ENCODE results near the gene WDR33.
A peak's percentile ranks its signal among the peaks of the same experiment; 100 is the strongest.

WDR33 gene

DNA sequence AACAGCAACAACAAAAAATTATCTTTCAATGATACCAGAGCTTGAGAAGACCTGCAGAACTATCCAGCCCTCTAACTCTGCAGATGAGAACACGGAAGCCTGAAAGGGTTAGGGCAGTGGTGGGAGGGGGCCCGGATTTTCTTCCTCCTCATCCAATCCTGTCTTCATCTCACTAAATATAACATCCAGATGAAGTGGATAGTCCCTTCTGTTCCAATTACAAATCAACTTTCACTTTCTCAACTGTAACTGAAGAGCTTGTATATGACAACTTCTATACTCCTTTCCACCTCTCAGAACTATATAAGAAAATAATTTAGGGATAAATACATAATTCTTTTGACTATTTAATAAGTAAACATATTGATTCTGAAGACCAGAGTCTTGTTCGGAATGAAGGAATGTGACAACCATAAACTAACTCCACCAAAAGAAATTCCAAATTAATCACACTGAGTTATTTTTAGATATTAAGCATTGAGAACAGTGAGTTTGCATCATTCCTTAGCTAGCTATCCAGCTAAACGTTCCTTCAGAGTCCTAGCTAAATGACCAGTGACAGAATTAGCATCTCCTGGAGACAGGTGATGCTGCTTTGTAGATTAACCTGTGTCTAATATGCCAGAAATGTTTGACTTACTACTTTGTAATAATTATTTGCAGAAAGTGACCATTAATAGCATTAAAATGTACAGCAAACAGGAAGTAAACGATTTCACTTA is 77.0 kb downstream of the WDR33 start:
- H3K4me3 ChIP-seq (ENCODE audit: low read length) = peak overlapping the region; percentile 50

DNA sequence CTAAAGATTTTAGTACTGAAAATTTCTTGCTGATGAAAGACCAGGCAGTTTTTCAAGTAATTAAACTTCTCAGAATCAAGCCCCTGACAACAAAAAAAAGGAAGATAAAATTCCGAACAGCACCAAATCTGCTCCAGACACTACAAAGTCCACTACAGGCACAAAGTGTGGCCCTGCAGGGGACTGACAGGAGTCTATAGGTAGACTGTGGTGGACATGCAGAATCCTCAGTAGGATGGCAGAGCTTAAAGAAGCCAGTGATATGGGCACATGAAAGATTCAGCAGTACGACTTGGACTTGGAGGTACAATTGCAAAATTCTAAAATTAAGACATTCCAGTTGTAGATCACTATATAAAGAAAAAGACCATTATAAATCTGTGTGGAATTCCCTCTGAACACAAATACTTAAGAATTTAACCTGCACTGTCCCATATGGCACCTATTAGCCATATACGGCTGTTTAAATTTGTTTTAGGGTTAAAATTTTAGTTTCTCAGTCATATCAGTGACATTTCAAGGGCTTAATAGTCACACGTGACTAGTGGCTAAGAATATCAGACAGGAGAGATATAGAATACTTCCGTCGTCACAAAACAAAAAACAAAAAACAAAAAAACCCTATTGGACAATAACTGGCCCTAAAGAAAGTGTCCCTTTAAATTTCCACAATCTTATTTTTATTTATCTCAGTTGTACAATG is 77.7 kb downstream of the WDR33 start:
- H3K36me3 ChIP-seq (ENCODE audit: insufficient read depth, low read length) = peaks cover 3% of the 10 kb centered on the region
- peak overlapping the region; percentile 56 for H3K4me2 ChIP-seq (ENCODE audit: low read length)
- no peaks in the 10 kb centered on the region for H3K27me3 ChIP-seq (ENCODE audit: control insufficient read depth, insufficient read depth, low read length)
- H3K4me3 ChIP-seq (ENCODE audit: low read length) = no peak overlapping the region
- H3K9me3 ChIP-seq (replicated peaks; ENCODE audit: low read length) = no peaks in the 10 kb centered on the region
- H3K9ac ChIP-seq (ENCODE audit: low read depth, low read length) = peak overlapping the region; percentile 28
- peaks cover 14% of the 10 kb centered on the region for H3K4me1 ChIP-seq (ENCODE audit: control insufficient read depth, insufficient read depth, low read length)

More for the DNA sequence above, 77.0 kb downstream of the WDR33 start:
- H3K9ac ChIP-seq (ENCODE audit: low read depth, low read length) = peak overlapping the region; percentile 28
- peak overlapping the region; percentile 56 for H3K4me2 ChIP-seq (ENCODE audit: low read length)
- peaks cover 14% of the 10 kb centered on the region for H3K4me1 ChIP-seq (ENCODE audit: control insufficient read depth, insufficient read depth, low read length)
- no peaks in the 10 kb centered on the region for H3K27me3 ChIP-seq (ENCODE audit: control insufficient read depth, insufficient read depth, low read length)
- no peaks in the 10 kb centered on the region for H3K9me3 ChIP-seq (replicated peaks; ENCODE audit: low read length)
- H3K36me3 ChIP-seq (ENCODE audit: insufficient read depth, low read length) = peaks cover 3% of the 10 kb centered on the region

DNA sequence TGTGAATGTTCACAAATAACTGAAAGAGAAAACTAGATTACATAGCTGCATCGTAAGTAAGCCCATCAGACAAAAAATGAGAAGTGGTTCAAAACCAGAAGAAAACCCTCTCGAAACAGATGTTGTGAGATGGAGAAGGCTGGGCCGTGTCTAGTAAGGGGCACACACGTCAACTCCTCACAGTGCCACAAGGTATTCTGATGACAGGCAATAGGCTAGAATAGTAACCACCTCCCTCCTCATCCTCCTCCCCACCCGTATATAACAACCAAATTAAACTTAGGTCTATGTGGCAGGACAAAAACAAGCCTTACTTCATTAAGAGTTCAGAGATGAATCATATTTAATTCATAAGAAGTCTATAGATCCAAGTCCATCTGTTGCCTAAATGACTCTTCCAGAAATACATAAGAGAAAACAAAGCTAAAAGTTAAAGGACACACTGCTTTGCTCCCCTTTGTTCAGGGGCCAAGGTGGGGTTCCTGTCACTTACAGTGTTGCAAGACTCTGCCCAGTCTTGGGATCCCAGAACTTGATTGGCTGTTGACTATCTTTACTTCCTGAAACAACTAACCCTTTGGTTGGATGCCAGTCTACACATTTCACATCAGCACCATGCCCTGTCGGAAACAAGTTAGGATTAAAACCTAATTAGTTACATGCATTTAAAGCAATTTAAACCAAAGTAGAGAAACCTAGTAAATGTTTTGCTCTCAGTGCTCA is 84.7 kb downstream of the WDR33 start:
- H3K4me2 ChIP-seq (ENCODE audit: low read length) = no peak overlapping the region
- H3K9me3 ChIP-seq (replicated peaks; ENCODE audit: low read length) = no peaks in the 10 kb centered on the region
- H3K9ac ChIP-seq (ENCODE audit: low read depth, low read length) = no peak overlapping the region
- H3K36me3 ChIP-seq (ENCODE audit: insufficient read depth, low read length) = peaks cover 17% of the 10 kb centered on the region
- H3K4me1 ChIP-seq (ENCODE audit: control insufficient read depth, insufficient read depth, low read length) = peaks cover 10% of the 10 kb centered on the region
- no peaks in the 10 kb centered on the region for H3K27me3 ChIP-seq (ENCODE audit: control insufficient read depth, insufficient read depth, low read length)
- H3K4me3 ChIP-seq (ENCODE audit: low read length) = no peak overlapping the region

DNA sequence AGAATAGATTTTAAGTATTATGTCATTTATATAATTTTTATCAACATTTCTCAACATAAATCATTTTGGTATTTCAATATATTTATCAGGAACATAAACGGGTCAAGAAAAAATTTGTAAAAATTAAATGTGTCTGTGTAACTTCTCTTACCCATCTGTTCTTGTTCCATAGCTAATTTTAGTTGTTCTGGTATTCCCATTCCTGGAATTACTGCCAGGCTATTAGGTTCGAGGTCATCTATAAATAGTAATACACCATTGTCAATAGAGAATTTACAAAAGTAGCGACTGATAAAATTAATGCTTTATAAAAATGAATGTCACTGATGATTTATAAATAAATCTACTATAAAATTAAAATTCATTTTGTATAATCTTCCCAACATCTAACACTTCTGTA is 88.2 kb downstream of the WDR33 start:
- H3K4me2 ChIP-seq (ENCODE audit: low read length) = no peak overlapping the region
- no peak overlapping the region for H3K4me3 ChIP-seq (ENCODE audit: low read length)
- H3K9me3 ChIP-seq (replicated peaks; ENCODE audit: low read length) = no peaks in the 10 kb centered on the region
- H3K9ac ChIP-seq (ENCODE audit: low read depth, low read length) = no peak overlapping the region
- no peaks in the 10 kb centered on the region for H3K27me3 ChIP-seq (ENCODE audit: control insufficient read depth, insufficient read depth, low read length)
- H3K4me1 ChIP-seq (ENCODE audit: control insufficient read depth, insufficient read depth, low read length) = peaks cover 10% of the 10 kb centered on the region
- H3K36me3 ChIP-seq (ENCODE audit: insufficient read depth, low read length) = peaks cover 51% of the 10 kb centered on the region

DNA sequence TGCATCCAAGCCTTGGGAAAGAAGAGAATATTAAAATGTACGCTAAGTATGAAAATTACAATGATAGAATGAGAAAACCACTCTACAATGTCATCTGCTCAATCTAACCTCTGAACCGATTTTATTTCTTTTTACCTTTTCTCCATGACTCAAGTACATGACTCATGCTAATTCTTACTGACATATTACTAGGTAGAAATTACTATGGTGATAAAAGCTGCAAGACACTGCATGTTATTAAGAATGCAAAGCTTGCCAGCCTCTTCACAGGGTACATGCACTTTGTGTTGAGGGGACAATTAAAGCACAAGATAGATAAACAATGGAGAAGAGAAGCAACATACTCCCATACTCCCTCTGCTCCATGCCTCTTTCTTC is 89.0 kb downstream of the WDR33 start:
- H3K4me1 ChIP-seq (ENCODE audit: control insufficient read depth, insufficient read depth, low read length) = peaks cover 10% of the 10 kb centered on the region
- H3K9ac ChIP-seq (ENCODE audit: low read depth, low read length) = no peak overlapping the region
- H3K36me3 ChIP-seq (ENCODE audit: insufficient read depth, low read length) = peaks cover 56% of the 10 kb centered on the region
- H3K27me3 ChIP-seq (ENCODE audit: control insufficient read depth, insufficient read depth, low read length) = no peaks in the 10 kb centered on the region
- no peaks in the 10 kb centered on the region for H3K9me3 ChIP-seq (replicated peaks; ENCODE audit: low read length)
- no peak overlapping the region for H3K4me2 ChIP-seq (ENCODE audit: low read length)
- no peak overlapping the region for H3K4me3 ChIP-seq (ENCODE audit: low read length)

DNA sequence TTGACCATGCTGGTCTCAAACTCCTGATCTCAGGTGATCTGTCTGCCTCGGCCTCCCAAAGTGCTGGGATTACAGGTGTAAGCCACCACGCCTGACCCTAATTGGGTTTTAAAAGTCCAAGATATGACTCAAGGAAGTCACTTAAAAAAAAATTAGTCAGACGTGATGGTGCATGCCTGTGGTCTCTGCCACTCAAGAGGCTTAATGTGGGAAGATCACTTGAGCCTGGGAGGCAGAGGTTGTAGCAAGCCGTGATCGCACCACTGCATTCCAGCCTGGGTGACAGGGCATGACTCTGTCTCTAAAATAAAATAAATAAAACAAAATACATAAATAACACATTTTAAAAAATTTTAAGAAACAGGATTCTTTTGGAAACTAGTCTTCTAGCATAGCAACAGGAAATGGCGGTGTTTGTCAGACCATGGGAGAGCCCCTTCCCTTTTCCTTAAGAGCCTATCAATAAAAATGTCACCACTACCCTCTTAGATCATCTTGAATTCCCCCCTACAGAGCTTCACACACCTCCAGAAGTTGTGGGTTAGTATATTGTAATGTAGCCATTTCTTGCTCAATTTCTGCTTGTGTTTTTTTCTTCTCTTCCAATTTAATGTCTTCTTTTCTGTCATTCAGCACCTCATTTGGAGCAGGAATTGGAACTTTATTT is 89.5 kb downstream of the WDR33 start:
- Histone ChIP-seq H3K4me3 (ENCODE audit: low read length) (no peak overlapping the region), H3K9ac (ENCODE audit: low read depth, low read length) (no peak overlapping the region), H3K4me1 (ENCODE audit: control insufficient read depth, insufficient read depth, low read length) (peaks cover 10% of the 10 kb centered on the region), H3K36me3 (ENCODE audit: insufficient read depth, low read length) (peaks cover 60% of the 10 kb centered on the region), H3K27me3 (ENCODE audit: control insufficient read depth, insufficient read depth, low read length) (no peaks in the 10 kb centered on the region), H3K4me2 (ENCODE audit: low read length) (no peak overlapping the region), H3K9me3 (replicated peaks; ENCODE audit: low read length) (no peaks in the 10 kb centered on the region)

DNA sequence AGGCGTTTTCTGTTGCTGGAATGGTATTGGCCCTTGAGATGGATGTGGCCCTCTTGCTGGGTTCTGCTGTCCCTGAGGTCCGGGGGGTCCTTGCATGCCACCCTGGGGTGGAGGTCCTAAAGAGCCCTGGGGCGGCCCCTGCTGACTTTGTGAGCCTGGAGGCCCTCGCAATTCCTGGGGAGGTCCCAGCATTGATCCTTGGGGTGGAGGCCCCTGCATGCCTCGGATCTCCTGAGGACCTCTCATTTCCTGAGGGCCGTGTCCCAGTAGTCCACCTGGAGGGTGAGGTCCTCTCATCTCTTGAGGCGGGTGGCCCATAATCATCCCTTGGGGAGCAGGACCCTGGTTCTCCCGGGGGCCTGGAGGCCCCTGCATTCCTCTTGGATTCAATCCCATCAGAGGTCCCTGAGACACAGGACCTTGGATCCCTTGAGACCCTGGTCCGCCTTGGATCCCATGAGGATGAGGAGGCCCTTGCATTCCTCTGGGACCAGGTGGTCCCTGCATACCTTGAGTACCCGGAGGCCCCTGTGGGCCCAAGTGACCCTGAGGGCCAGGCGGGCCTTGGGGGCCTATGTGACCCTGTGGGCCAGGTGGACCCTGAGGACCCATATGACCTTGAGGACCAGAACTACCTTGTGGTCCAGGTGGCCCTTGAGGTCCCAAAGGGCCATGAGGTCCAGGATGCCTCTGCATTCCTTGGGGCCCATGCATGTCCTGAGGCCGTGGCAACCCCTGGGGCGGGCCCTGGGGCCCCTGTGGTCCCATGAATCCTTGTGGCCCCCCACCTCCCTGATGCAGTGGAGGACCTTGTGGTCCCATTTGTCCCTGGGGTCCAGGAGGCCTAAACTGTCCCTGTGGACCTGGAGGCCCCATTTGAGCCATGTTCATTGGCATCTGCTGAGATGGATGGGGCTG is 91.4 kb downstream of the WDR33 start:
- H3K4me3 ChIP-seq (ENCODE audit: low read length) = no peak overlapping the region
- H3K27me3 ChIP-seq (ENCODE audit: control insufficient read depth, insufficient read depth, low read length) = no peaks in the 10 kb centered on the region
- peaks cover 10% of the 10 kb centered on the region for H3K4me1 ChIP-seq (ENCODE audit: control insufficient read depth, insufficient read depth, low read length)
- no peak overlapping the region for H3K4me2 ChIP-seq (ENCODE audit: low read length)
- H3K9ac ChIP-seq (ENCODE audit: low read depth, low read length) = no peak overlapping the region
- peaks cover 60% of the 10 kb centered on the region for H3K36me3 ChIP-seq (ENCODE audit: insufficient read depth, low read length)
- H3K9me3 ChIP-seq (replicated peaks; ENCODE audit: low read length) = no peaks in the 10 kb centered on the region

DNA sequence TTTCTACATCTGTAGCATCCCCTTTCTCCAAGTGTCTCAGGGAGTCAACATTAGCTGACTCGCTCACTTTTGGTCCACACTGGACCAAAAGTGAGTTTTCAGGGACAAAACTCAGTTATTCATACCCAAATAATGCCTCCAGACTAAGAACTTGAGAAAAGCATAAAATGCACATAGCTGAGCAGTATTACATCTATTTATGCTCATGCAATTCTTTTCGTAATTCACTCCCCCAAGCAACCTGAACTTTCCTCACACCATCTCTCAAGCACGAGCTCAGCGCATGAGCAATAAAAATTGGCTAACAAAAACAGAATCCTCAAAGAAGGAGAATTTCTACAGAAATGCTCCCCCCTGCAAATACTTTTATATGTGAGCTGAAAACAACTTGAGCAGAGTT is 92.7 kb downstream of the WDR33 start:
- Histone ChIP-seq H3K4me2 (ENCODE audit: low read length) (no peak overlapping the region), H3K27me3 (ENCODE audit: control insufficient read depth, insufficient read depth, low read length) (no peaks in the 10 kb centered on the region), H3K36me3 (ENCODE audit: insufficient read depth, low read length) (peaks cover 64% of the 10 kb centered on the region), H3K4me3 (ENCODE audit: low read length) (no peak overlapping the region), H3K9me3 (replicated peaks; ENCODE audit: low read length) (no peaks in the 10 kb centered on the region), H3K9ac (ENCODE audit: low read depth, low read length) (no peak overlapping the region), H3K4me1 (ENCODE audit: control insufficient read depth, insufficient read depth, low read length) (peaks cover 10% of the 10 kb centered on the region)

DNA sequence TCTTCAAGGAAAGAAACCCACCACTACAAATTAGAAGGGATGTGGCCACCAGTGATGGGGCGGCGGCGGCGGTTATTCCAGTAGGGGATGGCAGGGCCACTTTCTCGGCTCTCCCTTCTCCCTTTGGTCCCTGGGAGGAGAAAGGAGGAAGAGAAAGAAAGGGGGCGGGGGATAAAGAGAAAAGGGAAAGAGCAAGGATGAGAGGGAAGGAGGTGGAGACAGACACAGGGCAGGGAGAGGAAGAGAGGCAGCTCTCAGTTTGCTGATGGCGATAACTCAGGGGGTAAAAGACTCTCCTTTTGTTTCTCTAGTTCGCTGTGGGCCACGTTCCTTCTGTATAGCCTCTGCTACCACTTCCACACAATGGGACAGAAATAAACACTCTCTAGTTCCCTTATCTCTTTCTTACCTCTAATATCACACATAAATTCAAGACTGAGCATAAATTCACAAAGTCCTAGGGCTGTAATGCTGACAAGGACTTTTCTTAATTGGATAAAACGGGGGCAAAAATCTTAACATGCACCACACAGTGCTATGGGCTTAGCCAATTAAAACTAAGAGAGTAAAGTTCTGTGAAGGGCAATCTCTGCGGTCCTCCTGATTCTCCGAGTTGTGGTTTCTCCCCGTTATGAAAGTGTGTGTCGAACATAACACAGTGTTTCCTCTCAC is 95.1 kb downstream of the WDR33 start:
- no peak overlapping the region for H3K4me2 ChIP-seq (ENCODE audit: low read length)
- peaks cover 46% of the 10 kb centered on the region for H3K36me3 ChIP-seq (ENCODE audit: insufficient read depth, low read length)
- no peaks in the 10 kb centered on the region for H3K9me3 ChIP-seq (replicated peaks; ENCODE audit: low read length)
- H3K27me3 ChIP-seq (ENCODE audit: control insufficient read depth, insufficient read depth, low read length) = no peaks in the 10 kb centered on the region
- no peak overlapping the region for H3K4me3 ChIP-seq (ENCODE audit: low read length)
- H3K9ac ChIP-seq (ENCODE audit: low read depth, low read length) = no peak overlapping the region
- H3K4me1 ChIP-seq (ENCODE audit: control insufficient read depth, insufficient read depth, low read length) = no peaks in the 10 kb centered on the region

DNA sequence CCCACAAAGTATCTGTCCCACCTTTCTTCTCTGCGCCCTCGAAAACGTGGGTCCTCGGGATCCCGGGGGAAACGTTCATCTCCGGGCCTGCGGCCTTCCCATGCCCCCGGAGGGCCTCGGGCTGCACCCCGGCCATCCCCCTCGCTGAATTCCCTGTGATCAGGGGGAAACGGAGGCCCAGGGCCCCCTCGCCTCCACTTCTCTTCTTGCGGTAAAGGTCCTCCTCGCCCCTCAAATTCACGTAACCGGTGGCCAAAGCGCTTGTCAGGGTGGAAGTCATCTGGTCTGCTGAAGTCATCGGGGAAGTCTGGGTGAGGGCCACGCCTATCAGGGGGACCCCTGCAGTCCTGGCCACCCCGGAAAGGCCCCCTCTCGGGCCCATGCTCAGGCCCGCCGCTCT is 97.4 kb downstream of the WDR33 start:
- Histone ChIP-seq H3K4me3 (ENCODE audit: low read length) (no peak overlapping the region), H3K36me3 (ENCODE audit: insufficient read depth, low read length) (peaks cover 35% of the 10 kb centered on the region), H3K9me3 (replicated peaks; ENCODE audit: low read length) (no peaks in the 10 kb centered on the region), H3K9ac (ENCODE audit: low read depth, low read length) (no peak overlapping the region), H3K27me3 (ENCODE audit: control insufficient read depth, insufficient read depth, low read length) (no peaks in the 10 kb centered on the region), H3K4me1 (ENCODE audit: control insufficient read depth, insufficient read depth, low read length) (no peaks in the 10 kb centered on the region), H3K4me2 (ENCODE audit: low read length) (no peak overlapping the region)

Measured in skeletal muscle satellite cell (primary cell).